ENCODE data around the gene CBLN1.

GRCh38 chr16:49276646-49277385 lies 4.8 kb downstream of the CBLN1 start:
- TF ChIP-seq EP300 (IDR thresholded peaks at IDR 0.05) (no peak), CTCF (IDR thresholded peaks at IDR 0.05) (no peak)
